Coronary artery (tissue), 2 donors: Measurements from ENCODE around the gene CNTN6.

Source experiments
- DNase-seq: peaks from one replicate; pipeline ENCODE4 v3.0.0-alpha.2; 2017; ENCODE audit warnings: low spot score
- H3K27ac ChIP-seq, 2 donors: fragments of 200-600 bp; sonication (generic); one replicate each; pipeline ENCODE4 v1.5.1; 2016 to 2019
- H3K4me3 ChIP-seq: fragments of 200-600 bp; sonication (generic); 2 replicates; pipeline ENCODE4 v1.5.1; 2016; ENCODE audit warnings: mild to moderate bottlenecking, moderate library complexity
- TF ChIP-seq, protein P1 (sequence below): fragments of 200-600 bp; sonication (generic); IDR thresholded peaks from one replicate; pipeline ENCODE4 v1.5.1; 2019; ENCODE audit warnings: antibody characterized with exemption

CNTN6 gene

DNA sequence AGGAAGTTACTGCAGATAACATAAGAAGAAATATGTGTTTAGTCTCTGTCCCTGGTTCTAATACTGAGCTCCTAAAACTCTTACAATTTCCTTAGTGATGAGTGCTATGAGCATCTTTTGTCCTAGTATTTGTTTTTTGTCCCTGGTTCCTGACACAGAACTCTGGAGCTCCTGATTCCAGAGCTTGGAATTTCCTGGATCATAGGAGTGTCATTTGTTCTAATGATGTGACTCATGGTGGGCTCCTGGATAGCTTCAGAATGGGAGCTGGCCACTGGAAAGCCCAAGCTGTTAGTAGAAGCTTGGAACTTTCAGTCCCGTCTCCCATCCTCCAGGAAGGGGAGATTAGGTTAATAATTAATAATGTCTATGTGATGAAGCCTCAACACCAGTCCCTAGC is 98.2 kb downstream of the CNTN6 start:
- Histone ChIP-seq H3K27ac (no peak overlapping the region), H3K4me3 (no peak overlapping the region)
- TF ChIP-seq, protein P1, sequence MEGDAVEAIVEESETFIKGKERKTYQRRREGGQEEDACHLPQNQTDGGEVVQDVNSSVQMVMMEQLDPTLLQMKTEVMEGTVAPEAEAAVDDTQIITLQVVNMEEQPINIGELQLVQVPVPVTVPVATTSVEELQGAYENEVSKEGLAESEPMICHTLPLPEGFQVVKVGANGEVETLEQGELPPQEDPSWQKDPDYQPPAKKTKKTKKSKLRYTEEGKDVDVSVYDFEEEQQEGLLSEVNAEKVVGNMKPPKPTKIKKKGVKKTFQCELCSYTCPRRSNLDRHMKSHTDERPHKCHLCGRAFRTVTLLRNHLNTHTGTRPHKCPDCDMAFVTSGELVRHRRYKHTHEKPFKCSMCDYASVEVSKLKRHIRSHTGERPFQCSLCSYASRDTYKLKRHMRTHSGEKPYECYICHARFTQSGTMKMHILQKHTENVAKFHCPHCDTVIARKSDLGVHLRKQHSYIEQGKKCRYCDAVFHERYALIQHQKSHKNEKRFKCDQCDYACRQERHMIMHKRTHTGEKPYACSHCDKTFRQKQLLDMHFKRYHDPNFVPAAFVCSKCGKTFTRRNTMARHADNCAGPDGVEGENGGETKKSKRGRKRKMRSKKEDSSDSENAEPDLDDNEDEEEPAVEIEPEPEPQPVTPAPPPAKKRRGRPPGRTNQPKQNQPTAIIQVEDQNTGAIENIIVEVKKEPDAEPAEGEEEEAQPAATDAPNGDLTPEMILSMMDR = no peak
- DNase-seq = no peak

DNA sequence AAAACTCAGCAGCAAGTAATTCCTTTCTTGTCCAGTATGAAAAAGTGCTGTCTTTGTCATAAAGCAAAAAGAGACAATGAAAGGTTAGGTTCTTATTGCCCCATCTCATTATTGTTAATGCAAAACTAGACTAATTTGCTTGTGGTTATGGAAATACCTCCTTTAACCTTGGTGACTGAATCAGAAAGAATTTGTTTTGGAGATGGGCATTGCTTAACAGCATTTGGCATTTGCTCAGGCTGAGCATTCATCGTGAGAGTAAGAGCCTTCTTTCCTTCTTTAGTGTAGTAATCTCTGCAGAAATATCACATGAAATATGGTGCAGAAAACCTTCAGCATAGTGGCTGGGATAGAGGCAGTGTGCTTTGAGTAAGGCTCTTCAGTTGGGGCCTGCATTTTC is 103.1 kb downstream of the CNTN6 start:
- TF ChIP-seq, protein P1 = no peak
- DNase-seq = no peak
- H3K27ac ChIP-seq = no peak overlapping the region
- H3K4me3 ChIP-seq = no peak overlapping the region

DNA sequence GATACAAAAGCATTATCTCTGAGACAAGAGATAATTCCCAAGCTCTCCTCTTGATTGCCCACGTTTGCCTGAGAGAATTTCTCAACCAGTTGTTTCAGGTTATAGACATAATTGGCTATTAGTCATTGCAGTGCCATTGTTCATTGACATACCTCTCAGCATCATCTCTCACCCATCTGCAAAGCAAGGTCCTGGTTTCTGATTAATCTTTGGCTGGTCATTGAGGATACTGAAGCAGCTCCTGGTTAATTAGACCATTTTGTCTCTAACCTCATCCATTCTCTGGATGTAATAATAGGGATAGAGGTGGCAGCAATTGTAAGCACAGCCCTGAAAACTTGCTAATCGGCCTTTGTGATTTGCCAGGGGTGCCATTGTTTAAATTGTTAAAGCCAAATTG is 104.2 kb downstream of the CNTN6 start:
- TF ChIP-seq, protein P1 = no peak
- no peak for DNase-seq

DNA sequence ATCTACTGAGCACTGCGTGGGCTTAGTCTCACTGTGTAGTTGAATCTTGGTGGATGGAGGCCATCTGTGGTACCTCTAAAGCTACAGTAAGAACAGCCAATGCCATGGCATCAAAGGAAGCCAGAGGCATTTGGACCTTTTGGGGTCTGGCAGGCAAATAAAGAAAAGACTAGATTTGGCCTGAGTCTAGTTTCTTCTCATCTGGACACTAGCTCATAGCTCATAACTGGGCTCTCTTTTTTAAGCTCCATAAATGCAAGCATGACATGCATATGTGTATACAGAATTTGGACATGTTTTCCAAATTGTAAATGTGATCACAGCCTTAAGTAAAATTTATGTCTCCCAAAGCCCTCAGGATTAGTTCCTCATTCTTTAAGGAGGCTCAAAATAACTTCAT is 107.5 kb downstream of the CNTN6 start:
- H3K27ac ChIP-seq = no peak overlapping the region
- H3K4me3 ChIP-seq = no peak overlapping the region
- DNase-seq = no peak
- TF ChIP-seq, protein P1 = no peak

More for the DNA sequence above, 104.2 kb downstream of the CNTN6 start:
- Histone ChIP-seq H3K27ac (no peak overlapping the region), H3K4me3 (no peak overlapping the region)

DNA sequence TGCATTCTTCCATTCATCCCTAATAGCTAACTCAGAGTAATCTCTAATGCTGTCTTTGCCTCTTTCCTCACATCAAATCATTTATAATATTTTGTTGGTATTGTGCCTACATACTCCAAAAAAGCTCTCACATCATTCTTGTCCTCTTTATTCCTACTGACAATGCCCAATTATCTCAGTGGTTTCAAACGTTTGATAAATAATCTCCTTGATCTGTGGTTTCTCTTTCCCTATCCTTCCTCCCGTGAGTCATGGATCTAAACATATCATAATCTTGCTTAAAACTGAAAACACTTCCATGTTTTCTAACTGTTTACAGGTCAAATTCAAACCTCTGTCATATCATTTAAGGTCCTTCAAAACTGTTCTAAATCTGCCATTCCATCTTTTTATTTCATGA is 115.1 kb downstream of the CNTN6 start:
- TF ChIP-seq, protein P1 = no peak
- Histone ChIP-seq H3K4me3 (no peak overlapping the region), H3K27ac (no peak overlapping the region)
- DNase-seq = no peak

DNA sequence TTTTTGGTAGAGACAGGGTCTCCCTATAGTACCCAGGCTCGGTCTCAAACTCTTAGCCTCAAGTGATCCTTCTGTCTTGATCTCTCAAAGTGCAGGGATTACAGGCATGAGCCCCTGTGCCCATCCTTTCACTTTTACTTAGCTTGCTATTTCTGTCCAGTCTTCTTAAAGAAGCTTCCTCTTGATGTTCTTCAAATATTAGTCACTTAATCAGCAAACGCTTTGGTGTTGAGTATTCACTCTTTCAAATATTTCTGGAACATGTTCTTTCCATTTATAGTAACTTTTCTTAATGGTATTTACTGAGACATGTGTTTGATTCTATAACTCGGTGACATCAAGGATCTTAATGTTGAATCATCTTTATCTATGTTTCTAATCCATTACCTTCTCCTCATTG is 122.1 kb downstream of the CNTN6 start:
- TF ChIP-seq, protein P1 = no peak
- H3K4me3 ChIP-seq = no peak overlapping the region
- H3K27ac ChIP-seq = no peak overlapping the region
- DNase-seq = no peak

DNA sequence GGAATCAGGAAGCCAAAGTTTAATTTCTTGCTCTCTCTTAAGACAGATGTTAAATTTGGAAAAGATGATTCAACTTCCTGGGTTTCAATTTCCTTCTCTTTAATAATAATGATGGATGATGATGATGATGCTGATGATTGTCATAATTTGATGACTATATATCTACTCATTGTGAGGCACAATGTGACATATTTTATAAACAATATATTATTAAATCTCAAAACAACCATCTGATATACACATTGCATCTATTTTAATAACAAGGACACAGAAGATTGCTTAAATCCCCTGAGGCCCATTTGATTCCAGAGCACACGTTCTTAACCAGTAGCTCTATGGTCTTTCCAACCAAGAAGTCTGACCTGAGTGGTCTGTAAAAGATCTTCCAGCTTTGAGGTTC is 124.0 kb downstream of the CNTN6 start:
- DNase-seq = no peak
- no peak overlapping the region for H3K27ac ChIP-seq

More for the DNA sequence above, 124.0 kb downstream of the CNTN6 start:
- H3K4me3 ChIP-seq = no peak overlapping the region
- TF ChIP-seq, protein P1 = no peak
